NCI-H2196 (cell line): ENCODE data around the gene SLC6A11.

Experiments used
- DNase-seq: peaks from one replicate; lab custom pipeline; 2025; ENCODE audit not compliant: unreplicated experiment; lab: John Stamatoyannopoulos, UW

SLC6A11 gene

DNA sequence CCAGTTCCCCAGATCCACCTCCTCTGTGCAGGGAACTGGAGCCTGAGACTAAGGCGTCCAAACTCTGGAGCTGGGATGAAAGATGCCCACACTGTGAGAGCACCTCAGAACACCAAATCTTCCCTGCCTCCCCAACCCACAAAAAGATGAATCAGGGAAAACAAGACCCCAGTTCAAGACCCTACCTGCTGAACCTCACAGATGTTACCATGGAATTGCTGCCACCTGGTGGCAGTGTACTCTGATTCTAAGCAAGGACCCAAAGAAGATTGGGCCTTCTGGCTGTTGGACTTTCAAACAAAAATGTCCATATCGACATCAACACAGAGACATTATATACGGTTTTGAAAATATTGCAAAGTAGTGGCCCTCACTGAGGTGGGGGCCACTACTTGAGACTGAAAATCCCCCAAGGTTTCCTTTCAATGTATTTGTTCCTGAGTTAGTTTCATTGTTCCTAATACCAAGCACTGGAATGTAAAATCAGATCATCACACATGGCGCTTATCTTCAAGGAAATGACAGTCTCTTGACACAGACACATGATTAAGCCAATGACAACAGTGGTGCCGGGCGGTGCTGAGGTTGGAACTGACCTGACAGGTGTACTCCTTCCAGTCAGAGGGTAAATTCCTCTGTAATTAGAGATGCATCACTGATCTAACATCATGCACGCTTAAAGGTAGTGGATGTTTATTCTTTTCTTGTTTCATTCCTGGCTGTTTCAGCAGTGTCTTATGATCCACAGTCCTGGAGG is 67.6 kb downstream of the SLC6A11 start:
- DNase-seq, result no peak

DNA sequence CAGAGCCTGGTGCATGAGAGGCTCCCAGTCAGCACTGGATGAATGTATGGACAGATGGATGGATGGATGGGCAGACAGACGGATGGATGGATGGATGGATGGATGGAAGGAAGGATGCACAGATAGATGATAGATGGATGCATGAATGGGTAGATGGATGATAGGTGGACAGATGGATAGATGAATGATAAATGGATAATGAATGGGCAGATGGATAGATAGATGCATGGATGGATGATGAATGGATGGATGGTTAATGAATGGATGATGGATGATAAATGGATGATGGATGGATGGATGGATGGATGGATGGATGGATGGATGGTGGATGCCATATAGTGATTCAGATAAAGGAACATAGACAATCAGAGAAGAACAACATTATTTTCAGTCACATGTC is 71.0 kb downstream of the SLC6A11 start:
- DNase-seq, result no peak

DNA sequence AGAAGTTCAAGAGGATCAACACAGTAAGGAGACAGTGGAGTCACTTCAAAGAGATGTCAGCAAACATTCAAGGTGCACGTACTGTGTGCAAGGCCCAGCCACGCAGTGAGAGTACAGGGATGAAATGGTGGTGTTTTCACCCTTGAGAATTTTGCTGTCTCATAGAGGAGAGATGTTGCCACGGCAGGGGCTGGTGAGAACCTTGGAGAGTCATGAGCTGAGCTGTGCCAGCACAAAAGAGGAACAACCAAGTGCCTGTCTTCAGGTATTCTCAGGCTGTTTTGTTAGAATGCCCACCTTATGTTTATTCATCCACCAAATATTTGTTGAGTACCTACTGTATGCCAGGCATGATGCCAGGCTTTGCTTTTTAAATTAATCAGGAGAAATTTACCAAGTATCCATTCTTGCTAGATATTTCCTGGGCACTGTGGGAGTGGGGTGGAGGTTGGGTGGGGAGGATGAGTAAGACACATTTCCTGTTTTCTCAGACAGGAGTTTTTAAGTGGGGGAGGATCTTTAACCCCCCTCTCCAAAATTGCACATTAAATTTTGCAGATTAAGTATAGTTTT is 72.6 kb downstream of the SLC6A11 start:
- no peak for DNase-seq

DNA sequence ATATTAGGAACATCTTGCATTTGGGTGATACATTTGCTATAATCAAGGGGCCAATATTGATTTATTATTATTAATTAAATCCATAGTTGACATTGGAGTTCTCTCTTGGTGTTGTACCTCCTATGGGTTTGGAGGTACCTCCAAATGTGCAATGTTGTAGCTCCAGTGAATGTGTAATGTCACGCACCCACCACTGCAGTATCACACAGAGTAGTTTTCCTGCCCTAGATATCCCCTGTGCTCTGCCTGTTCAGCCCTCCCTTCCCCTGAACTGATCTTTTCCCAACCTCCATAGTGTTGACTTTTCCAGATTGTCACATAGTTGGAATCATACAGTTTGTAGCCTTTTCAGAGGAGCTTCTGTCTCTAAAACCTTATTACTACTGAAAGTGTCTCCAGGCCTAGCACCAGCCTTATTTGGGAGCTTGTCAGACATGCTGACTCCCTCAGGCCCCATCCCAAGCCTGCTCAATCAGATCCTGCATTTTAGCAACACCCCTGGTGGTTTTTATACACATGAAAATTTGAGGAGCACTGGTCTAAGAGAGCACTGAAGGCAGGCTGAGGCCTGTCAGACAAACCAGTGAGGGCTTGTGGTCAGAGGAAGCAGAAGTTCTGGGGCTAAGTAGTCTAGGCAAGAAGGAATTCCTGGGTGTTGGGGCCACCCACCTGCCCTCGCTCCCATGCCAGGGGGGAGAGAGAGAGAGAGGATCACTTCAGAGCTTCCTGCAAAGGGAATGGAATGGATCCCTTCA is 73.4 kb downstream of the SLC6A11 start:
- no peak for DNase-seq

GRCh38 chr3:10890665-10891064 is 74.6 kb downstream of the SLC6A11 start:
- no peak for DNase-seq

DNA sequence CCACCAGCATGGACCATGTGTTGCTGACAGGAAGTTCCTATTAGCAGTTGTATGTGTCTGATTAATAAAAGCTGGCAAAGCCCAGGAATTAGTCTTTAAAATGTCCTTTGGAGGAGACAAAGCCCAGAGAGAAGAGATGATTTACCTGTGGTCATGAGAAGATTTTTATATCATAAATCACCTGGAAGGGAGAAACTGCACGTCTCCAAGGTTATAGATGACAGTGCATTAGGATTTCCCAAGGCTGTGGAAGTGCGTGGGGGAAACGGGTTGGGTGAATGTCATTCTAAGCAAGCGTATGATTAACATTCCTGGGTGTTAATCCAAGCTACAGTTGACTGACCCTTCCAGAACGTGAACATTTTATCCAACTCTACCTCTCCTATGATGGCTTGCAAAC is 76.6 kb downstream of the SLC6A11 start:
- no peak for DNase-seq

GRCh38 chr3:10901296-10901945 is 85.4 kb downstream of the SLC6A11 start:
- no peak for DNase-seq

DNA sequence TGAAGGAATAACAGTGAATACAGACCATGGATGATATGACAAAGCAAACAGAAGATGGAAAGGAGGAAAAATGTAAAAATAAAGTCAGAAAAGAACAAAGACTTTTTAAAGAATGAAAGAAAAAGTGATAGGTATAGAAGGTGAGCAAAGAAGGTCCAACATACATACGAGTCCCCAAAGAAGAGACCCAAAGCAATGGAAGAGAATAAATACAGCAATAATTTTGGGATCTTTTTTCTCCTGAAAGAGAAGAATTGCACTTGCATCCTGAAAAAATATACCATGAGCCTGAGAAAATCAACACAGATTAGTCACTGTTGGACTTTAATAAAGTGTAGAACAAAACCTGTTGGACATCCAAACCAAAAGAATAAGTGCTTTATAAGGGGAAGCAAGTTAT is 91.2 kb downstream of the SLC6A11 start:
- DNase-seq, result no peak

GRCh38 chr3:10910367-10910766 is 94.3 kb downstream of the SLC6A11 start:
- no peak for DNase-seq

DNA sequence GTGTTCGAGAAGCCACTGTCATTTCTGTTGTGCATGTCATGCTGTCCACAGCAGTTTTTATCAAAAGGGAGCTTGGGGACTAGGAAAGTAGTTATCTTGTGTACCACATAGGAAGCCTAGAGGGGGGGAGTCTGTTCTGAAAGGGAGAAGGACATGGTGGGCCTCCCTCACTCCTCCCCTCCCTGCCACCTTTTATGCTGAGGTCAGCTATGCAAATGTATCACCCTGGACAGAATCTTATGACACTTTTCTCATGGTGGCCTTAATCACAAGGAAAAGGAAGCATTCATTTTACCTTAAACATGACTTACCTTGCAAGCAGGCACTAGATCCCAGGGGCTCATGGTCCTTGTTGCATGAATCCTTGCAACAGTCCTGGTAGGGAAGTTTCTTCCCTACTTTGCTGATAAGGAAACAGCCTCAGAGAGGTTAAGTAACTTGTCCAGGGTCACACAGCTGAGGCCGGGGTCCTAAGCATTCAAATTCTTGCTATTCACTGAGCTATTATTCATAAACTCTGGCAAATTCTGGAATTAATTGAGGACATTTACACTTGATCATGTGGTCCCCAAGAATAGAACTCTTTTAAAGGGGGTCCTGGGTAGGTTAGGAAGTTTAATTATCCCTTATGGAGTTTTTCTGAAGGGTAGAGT is 95.4 kb downstream of the SLC6A11 start:
- DNase-seq, result no peak

DNA sequence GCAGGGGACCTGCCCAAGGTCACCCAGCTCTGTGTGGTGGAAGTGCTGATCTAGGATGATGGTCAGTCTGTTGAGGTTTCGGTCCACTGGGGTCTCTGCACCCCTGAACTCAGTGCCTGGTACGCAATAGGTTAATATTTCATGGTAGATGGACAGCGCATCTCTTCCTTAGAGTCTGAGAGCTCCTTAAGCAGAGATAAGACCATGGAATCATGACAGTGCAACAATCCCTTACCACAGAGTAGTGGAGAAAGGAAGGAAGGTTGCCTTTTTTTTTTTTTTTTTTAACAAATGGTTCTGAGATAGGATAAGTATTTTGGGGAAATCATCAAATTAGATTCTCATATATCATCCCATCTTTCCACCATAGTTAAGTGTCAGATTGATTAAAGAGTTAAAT is 96.8 kb downstream of the SLC6A11 start:
- DNase-seq, result no peak

DNA sequence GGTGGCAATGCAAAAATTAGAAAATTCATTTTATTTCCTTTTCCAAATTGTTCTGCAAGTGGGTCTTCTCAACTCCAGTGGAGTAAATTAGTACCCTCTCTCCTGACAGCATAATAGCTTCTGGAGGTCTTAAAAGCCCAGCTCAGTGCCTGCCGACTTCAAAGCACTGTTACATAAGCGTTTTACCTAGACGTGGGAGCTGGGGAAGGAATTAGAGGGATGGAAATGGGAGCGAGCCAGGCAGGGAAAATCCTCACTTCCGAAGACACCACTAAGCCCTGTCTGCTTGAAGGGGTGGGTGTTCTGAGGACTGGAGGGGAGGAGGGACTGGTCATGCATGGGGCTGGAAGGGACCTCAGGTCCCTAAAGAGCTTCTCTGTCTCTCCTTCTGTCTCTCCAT is 99.3 kb downstream of the SLC6A11 start:
- DNase-seq, result no peak

- DNase-seq, result no peak
Observed at GRCh38 chr3:10917176-10917575, 101.1 kb downstream of the SLC6A11 start.

DNA sequence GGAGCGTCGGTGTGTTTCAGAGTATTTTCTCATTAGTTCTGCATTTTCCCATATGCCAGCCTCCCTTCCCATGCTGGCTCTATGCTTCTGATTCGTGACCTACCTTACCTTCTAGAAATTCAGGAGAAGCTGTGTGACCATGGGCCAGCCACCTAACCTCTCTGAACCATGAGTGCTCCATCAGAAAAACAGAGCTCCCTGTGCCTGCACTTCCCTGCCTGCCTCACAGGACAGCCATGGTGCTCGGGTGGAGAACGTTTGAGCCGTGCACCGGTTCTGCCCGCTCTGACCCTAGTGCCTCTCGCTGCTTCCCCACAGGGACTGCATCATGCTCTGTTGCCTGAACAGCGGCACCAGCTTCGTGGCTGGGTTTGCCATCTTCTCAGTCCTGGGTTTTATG is 102.0 kb downstream of the SLC6A11 start:
- no peak for DNase-seq

DNA sequence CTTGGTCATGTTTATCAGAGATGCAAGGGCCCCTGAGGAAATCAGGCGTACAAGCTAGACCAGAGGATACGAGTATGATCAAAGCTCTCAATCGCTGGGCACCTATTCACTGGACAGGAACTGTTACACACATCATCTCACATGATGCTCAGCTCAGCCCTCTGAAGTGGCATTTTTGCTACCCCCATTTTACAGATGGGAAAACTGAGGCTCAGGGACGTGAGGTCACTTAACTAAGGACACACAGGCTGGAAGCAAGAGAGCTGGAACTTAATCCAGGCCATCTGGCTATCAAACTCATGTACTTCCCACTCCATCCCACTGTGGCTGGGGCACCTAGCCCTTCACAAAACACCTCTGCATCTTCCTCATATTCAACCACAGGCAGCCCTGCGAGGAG is 103.6 kb downstream of the SLC6A11 start:
- DNase-seq, result no peak

GRCh38 chr3:10925436-10926255 is 109.6 kb downstream of the SLC6A11 start:
- DNase-seq, result no peak

DNA sequence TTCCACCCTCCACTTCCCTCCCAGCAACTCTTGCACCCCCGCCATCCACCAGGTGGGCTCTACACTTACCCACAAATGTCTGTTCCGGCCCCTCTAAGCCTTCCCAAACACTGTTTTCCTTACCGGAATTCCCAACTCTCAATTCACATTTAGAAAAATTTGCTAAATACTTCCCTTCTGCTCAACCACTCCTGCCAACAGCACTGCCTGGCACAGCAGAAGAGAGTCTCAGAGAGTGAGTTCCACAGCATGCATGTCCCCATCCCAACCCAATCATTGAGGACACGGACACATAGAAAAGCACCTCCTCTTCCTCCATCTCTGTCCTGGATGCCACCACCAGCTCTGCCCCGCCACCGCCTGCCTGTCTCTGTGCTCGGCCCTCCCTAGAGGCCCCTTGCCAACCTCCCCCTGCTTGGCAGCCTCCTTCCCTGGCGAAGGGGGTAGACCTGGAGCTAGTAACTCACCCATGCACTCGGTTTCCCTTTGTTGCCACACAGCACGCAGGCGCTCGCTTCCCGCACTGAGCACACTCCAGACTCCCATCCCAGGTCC is 110.3 kb downstream of the SLC6A11 start:
- DNase-seq, result no peak

DNA sequence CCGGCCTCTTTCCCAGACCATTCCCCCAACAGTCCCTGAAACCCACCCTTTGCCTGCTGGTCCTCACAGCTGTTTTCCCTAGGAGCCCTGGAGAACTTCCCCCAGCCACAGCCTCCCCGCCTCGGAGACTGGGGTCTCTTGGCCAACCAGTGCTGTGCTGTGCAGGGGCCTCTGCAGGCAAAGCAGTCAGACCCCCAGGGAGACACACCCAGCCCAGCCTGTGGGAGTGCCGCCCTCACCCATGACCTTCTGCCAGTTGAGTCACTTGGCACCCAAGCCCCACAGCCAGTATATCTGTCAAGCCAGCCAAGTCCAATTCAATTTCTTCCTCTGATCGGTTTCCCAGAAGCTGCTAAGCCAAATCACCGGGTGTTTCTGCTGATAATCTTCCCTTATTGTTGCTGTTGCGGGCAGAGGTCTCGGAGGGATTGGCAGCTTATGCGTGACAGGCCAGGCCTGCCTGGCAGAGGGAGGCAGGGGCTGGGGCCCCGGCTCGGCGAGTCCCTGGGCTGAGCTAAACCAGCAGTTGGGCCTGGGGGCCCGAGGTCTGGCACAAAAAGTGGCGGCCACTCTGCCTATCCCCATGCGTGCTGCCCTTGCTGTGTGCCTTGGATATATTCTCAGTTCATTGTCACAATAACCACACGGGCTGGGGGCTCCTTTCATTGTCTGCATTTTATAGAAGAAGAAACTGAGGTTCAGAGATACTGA is 110.9 kb downstream of the SLC6A11 start:
- DNase-seq, result no peak

DNA sequence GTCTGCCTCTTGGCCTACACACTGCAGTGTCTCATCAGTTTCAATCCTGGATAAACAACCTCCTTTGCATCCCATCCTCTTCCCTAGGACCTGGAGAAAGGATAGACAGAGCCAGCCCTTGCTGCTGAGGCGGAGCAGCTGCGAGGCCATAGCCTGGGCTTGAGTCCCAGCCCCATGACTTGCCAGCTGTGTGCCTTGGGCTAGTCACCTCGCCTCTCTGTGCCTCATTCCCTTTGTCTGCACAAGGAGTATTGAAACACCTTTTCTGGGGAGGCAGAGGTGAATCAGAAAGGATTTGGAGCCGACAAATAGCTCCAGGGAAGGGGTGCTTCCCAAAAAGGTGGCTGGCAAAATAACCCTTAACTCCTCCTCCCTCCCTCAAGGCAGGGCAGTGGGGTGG is 111.5 kb downstream of the SLC6A11 start:
- no peak for DNase-seq
